Activated naive CD8-positive, alpha-beta T cell treated with anti-CD3 and anti-CD28 coated beads, Interleukin-2, amount 10 ng/mL, durations not matched to agents 7 days and 5 days (primary cell): ENCODE data around the gene FRY. TPM values are rescaled to one million over a fixed set of nuclear protein-coding genes. Genes with fewer than 3 reads are reported as not detected.

ENCODE experiments used
- ATAC-seq: fragments of 150-1000 bp; cut with Tn5 transposase; one replicate; pipeline ENCODE4 v1.10.0; 2021; ENCODE audit warnings: low read depth, moderate library complexity
- POLR2A ChIA-PET: fragments of 350-600 bp; sonication (Branson Sonifier 250); formaldehyde crosslinking; loops from one replicate; lab custom pipeline; 2021; ENCODE audit warnings: antibody characterized with exemption; lab: Charles Lee
- DNase-seq: peaks from one replicate; pipeline ENCODE4 v3.0.0; 2021
- H3K27ac Mint-ChIP-seq: one replicate; pipeline ENCODE4 v1.8.0; 2022; ENCODE audit warnings: mild to moderate bottlenecking, mixed read lengths
- H3K27me3 Mint-ChIP-seq: one replicate; pipeline ENCODE4 v1.8.0; 2022; ENCODE audit warnings: mild to moderate bottlenecking, moderate library complexity, mixed read lengths
- H3K36me3 Mint-ChIP-seq: one replicate; pipeline ENCODE4 v1.8.0; 2021; ENCODE audit warnings: mild to moderate bottlenecking, mixed read lengths
- H3K4me1 Mint-ChIP-seq: one replicate; pipeline ENCODE4 v1.8.0; 2021; ENCODE audit warnings: mixed read lengths
- H3K4me3 Mint-ChIP-seq: one replicate; pipeline ENCODE4 v1.8.0; 2022; ENCODE audit warnings: mild to moderate bottlenecking, moderate library complexity, mixed read lengths
- H3K9me3 Mint-ChIP-seq: one replicate; pipeline ENCODE4 v1.8.0; 2021; ENCODE audit warnings: mixed read lengths
- total RNA-seq, 2 experiments: library from RNA; stranded (reverse); gene quantifications; one replicate each; pipeline ENCODE4 v1.2.3, GENCODE V29; 2021

FRY gene
- total RNA-seq, 2 experiments from 2014 or later = 1.4 to 3.2 TPM

- no peaks in the 10 kb centered on the region for H3K9me3 Mint-ChIP-seq
- no peaks in the 10 kb centered on the region for H3K36me3 Mint-ChIP-seq
- H3K27me3 Mint-ChIP-seq = peaks cover 5% of the 10 kb centered on the region
These were observed 8.5 kb upstream of the FRY start for GRCh38 chr13:32023096-32023495.

DNA sequence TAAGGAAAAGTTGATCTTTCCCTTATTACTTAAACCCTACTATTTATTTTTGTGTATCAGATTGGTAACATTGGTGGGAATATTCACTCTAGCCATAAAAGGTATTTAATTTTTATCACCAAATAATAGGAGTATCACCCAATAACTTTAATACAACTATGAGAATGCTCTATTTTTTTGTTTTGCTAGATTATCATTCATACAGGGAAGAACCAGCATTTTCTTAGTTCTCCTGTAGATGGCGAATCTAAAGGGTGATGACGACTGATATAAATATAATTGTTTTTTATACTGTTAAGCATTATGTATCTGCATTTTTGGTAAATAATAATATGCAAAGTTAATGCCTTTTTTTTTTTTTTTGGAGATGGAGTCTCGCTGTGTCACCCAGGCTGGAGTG lies 7.9 kb upstream of the FRY start:
- POLR2A ChIA-PET = no interaction called here
- ATAC-seq (no peak), DNase-seq (no peak)
- no peak overlapping the region for H3K27ac Mint-ChIP-seq
- H3K36me3 Mint-ChIP-seq = no peaks in the 10 kb centered on the region
- no peaks in the 10 kb centered on the region for H3K4me1 Mint-ChIP-seq
- H3K27me3 Mint-ChIP-seq = peaks cover 8% of the 10 kb centered on the region
- H3K9me3 Mint-ChIP-seq = no peaks in the 10 kb centered on the region
- H3K4me3 Mint-ChIP-seq = no peak overlapping the region

More at GRCh38 chr13:32023096-32023495, 8.5 kb upstream of the FRY start:
- no peak overlapping the region for H3K4me3 Mint-ChIP-seq
- no peaks in the 10 kb centered on the region for H3K4me1 Mint-ChIP-seq
- no peak for DNase-seq
- ATAC-seq = no peak
- POLR2A ChIA-PET = no interaction called here
- no peak overlapping the region for H3K27ac Mint-ChIP-seq

GRCh38 chr13:32024750-32025149 lies 6.8 kb upstream of the FRY start:
- POLR2A ChIA-PET = no interaction called here
- DNase-seq (no peak), ATAC-seq (no peak)
- Mint-ChIP-seq H3K36me3 (no peaks in the 10 kb centered on the region), H3K27me3 (peaks cover 5% of the 10 kb centered on the region), H3K4me3 (no peak overlapping the region), H3K27ac (no peak overlapping the region), H3K9me3 (no peaks in the 10 kb centered on the region), H3K4me1 (no peaks in the 10 kb centered on the region)

GRCh38 chr13:32025730-32026129 lies 5.8 kb upstream of the FRY start:
- Mint-ChIP-seq H3K4me1 (peaks cover 3% of the 10 kb centered on the region), H3K27me3 (peaks cover 13% of the 10 kb centered on the region), H3K36me3 (no peaks in the 10 kb centered on the region), H3K9me3 (no peaks in the 10 kb centered on the region), H3K4me3 (no peak overlapping the region), H3K27ac (no peak overlapping the region)
- ATAC-seq = no peak
- no peak for DNase-seq
- POLR2A ChIA-PET = no interaction called here

DNA sequence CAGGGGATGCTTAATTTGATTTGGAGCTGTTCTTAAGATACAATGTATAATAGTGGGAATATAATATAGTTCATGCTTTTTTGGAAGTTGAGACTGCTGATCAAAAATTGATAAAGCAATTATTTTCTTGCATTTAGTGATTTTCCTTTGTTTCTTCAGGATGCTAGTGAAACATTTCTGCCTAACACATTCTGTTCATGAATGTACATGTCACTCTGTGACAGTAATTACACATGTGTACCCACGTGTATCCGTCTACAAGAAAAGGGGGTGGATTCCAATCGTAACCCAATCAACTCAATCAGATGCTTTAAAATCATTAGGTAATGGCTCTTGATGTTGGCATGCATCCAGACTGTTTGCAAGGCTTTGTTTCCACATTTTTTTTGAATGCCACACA lies 5.0 kb upstream of the FRY start:
- POLR2A ChIA-PET = no interaction called here
- Mint-ChIP-seq H3K36me3 (no peaks in the 10 kb centered on the region), H3K9me3 (no peaks in the 10 kb centered on the region), H3K4me1 (peaks cover 5% of the 10 kb centered on the region), H3K27me3 (peaks cover 16% of the 10 kb centered on the region), H3K4me3 (no peak overlapping the region), H3K27ac (no peak overlapping the region)
- ATAC-seq = no peak
- no peak for DNase-seq

DNA sequence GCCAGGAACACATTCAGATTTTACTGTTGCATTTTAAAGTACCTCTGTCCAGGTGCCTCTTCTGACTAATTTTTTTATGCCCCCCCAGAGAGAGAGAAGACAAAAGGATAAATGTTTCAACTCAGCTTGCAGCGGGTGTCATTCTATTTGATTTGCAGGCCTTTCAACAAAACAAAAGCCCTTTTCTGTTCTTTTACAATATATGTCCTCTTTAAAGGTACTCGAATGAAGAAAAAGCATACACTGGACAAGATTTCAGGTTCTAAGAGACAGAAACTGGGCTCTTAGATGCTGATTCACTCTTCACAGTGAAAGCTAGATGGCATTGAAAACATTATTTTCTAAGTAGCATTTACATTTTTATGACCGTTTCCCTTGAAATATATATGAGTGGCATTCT lies 2.9 kb upstream of the FRY start:
- ATAC-seq = no peak
- Mint-ChIP-seq H3K4me1 (peaks cover 11% of the 10 kb centered on the region), H3K36me3 (no peaks in the 10 kb centered on the region), H3K4me3 (no peak overlapping the region), H3K27me3 (peaks cover 28% of the 10 kb centered on the region), H3K27ac (no peak overlapping the region), H3K9me3 (no peaks in the 10 kb centered on the region)
- POLR2A ChIA-PET = no interaction called here
- DNase-seq = no peak

DNA sequence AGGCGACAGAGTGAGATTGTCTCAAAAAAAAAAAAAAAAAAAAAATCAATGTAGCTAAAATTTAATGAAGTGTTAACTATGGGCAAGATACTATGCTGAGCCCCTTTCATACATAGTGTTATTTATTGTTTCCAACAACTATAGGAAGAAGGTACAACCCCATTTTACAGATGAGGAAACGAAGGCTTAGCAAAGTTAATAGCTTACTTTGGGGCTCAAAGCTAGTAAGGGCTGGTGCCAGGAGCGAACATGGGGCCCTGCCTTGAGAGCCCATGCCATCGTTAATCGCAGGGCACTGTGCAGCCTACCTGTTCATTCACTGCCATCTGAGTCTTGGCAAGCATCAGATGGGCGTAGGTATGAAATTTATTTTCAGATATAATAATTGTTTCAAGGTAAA lies 1.9 kb upstream of the FRY start:
- Mint-ChIP-seq H3K27ac (no peak overlapping the region), H3K4me3 (no peak overlapping the region), H3K27me3 (peaks cover 35% of the 10 kb centered on the region), H3K36me3 (no peaks in the 10 kb centered on the region), H3K4me1 (peaks cover 11% of the 10 kb centered on the region), H3K9me3 (no peaks in the 10 kb centered on the region)
- ATAC-seq (no peak), DNase-seq (no peak)
- POLR2A ChIA-PET = no interaction called here

GRCh38 chr13:32031815-32032370 lies 319 bp downstream of the FRY start:
- POLR2A ChIA-PET = interaction anchor here (1.5 kb wide), 1 partner anchor 283 kb away, joined by 3 read pairs; the partner anchor contains the start of genes BRCA2 and ZAR1L
- no peaks in the 10 kb centered on the region for H3K36me3 Mint-ChIP-seq
- peaks cover 35% of the 10 kb centered on the region for H3K27me3 Mint-ChIP-seq
- peak overlapping the region; percentile 87 for H3K4me3 Mint-ChIP-seq
- no peak for DNase-seq
- H3K4me1 Mint-ChIP-seq = peaks cover 18% of the 10 kb centered on the region
- ATAC-seq = no peak
- no peaks in the 10 kb centered on the region for H3K9me3 Mint-ChIP-seq
- H3K27ac Mint-ChIP-seq = peak overlapping the region; percentile 17

DNA sequence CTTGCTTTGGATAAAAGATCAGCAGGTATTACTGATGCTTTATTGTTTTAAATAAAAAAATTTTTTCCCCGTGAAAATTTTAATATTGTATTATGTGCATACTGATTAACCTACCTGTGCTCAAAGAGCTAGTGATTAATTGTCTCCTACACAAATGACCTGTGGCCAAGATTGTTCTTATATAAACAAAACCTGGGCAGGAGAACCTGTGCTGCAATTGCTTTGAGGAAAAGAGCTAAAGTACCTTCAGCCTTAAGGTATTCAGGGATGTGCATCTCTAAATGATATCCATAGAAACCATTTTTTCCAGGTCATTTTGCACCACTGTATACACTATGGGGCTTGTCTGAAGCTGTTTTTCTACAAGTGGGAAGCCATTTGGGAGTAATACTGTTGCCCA lies 1.2 kb downstream of the FRY start:
- H3K27me3 Mint-ChIP-seq = peaks cover 35% of the 10 kb centered on the region
- ATAC-seq = no peak
- no peaks in the 10 kb centered on the region for H3K36me3 Mint-ChIP-seq
- H3K4me3 Mint-ChIP-seq = peak overlapping the region; percentile 18
- POLR2A ChIA-PET = no interaction called here
- H3K27ac Mint-ChIP-seq = no peak overlapping the region
- peaks cover 19% of the 10 kb centered on the region for H3K4me1 Mint-ChIP-seq
- no peaks in the 10 kb centered on the region for H3K9me3 Mint-ChIP-seq
- DNase-seq = no peak

DNA sequence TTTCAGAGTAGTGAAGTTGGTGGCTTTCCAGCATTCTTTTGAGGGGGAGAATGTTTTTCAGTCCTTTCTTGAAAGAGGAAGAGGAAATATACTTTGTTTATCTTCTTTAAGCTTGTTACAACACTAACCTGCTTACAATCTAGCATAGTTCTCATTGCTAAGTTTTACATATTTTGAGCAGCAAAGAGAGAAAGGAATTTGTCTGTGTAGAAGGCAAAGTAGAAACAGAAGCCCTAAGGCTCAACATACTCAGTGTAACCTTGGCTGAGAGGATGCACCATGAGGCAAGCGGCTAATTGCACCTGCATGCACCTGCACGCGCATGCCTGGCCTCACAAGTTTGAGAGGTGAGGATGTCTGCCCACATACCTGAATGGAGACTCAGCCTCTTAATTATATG lies 2.2 kb downstream of the FRY start:
- H3K4me1 Mint-ChIP-seq = peaks cover 19% of the 10 kb centered on the region
- H3K36me3 Mint-ChIP-seq = no peaks in the 10 kb centered on the region
- H3K27me3 Mint-ChIP-seq = peaks cover 32% of the 10 kb centered on the region
- DNase-seq = no peak
- no peak for ATAC-seq
- POLR2A ChIA-PET = no interaction called here
- H3K27ac Mint-ChIP-seq = no peak overlapping the region
- no peaks in the 10 kb centered on the region for H3K9me3 Mint-ChIP-seq
- H3K4me3 Mint-ChIP-seq = no peak overlapping the region

- no peaks in the 10 kb centered on the region for H3K36me3 Mint-ChIP-seq
- POLR2A ChIA-PET = no interaction called here
- no peak overlapping the region for H3K4me3 Mint-ChIP-seq
- ATAC-seq (no peak), DNase-seq (no peak)
- H3K9me3 Mint-ChIP-seq = no peaks in the 10 kb centered on the region
- H3K4me1 Mint-ChIP-seq = peaks cover 16% of the 10 kb centered on the region
- no peak overlapping the region for H3K27ac Mint-ChIP-seq
- peaks cover 25% of the 10 kb centered on the region for H3K27me3 Mint-ChIP-seq
These were observed 4.1 kb downstream of the FRY start for GRCh38 chr13:32035716-32036115.

DNA sequence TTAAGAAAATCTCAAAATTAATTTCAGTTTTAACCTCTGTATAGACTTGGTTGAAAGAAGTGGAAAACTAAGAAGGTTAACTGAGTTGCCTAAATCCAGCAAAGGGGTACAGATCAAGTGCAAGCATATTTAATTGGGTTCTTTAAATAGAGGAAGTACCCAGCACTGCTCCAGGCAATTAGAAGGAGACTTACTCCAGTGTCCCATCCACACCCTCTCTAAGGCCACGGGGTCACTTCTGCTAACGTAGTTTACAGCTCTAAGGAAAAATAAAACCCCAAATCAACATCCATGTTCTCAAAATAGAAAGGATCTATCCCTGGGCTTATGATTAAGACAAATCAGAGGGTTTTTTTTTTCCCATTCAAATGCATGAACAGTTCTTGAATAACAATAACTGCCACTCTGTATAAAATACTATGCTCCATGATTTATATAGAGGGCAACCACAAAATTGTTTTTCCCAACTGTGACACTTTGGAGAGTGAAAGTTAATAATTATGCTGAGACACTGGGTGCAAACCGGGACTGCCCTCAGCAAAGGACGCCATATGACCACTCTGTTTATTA lies 4.6 kb downstream of the FRY start:
- DNase-seq = no peak
- no peak overlapping the region for H3K4me3 Mint-ChIP-seq
- no peaks in the 10 kb centered on the region for H3K9me3 Mint-ChIP-seq
- H3K36me3 Mint-ChIP-seq = no peaks in the 10 kb centered on the region
- POLR2A ChIA-PET = no interaction called here
- no peak for ATAC-seq
- H3K27me3 Mint-ChIP-seq = peaks cover 22% of the 10 kb centered on the region
- H3K27ac Mint-ChIP-seq = no peak overlapping the region
- peaks cover 14% of the 10 kb centered on the region for H3K4me1 Mint-ChIP-seq

- Mint-ChIP-seq H3K36me3 (no peaks in the 10 kb centered on the region), H3K27me3 (peaks cover 20% of the 10 kb centered on the region), H3K27ac (no peak overlapping the region), H3K4me3 (peak overlapping the region; percentile 4), H3K4me1 (peaks cover 14% of the 10 kb centered on the region), H3K9me3 (no peaks in the 10 kb centered on the region)
- DNase-seq (no peak), ATAC-seq (no peak)
- POLR2A ChIA-PET = no interaction called here
These were observed 5.2 kb downstream of the FRY start for GRCh38 chr13:32036757-32037156.

DNA sequence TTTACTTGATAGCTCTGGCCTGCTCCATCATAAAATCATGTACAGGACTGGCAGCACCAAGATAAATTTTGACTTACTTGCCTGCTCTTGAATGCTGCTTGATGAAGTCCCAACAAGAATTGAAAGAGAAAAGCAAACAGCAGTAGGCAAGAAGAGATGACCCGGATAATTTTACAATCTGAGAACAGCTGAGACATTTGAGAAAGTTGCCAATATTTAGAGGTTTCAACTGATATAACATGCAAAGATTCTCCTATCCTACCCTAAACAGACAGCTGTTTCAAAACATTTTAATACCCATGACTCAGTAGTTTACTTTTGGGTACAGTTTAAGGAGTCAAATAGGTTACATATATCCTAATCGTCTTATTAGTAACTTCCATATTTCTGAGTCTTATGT lies 5.9 kb downstream of the FRY start:
- no peak overlapping the region for H3K27ac Mint-ChIP-seq
- H3K4me3 Mint-ChIP-seq = no peak overlapping the region

More for the DNA sequence above, 5.9 kb downstream of the FRY start:
- DNase-seq = no peak
- POLR2A ChIA-PET = no interaction called here
- ATAC-seq = no peak
- Mint-ChIP-seq H3K9me3 (no peaks in the 10 kb centered on the region), H3K27me3 (peaks cover 17% of the 10 kb centered on the region), H3K4me1 (peaks cover 15% of the 10 kb centered on the region), H3K36me3 (no peaks in the 10 kb centered on the region)
